ENCODE results near the gene KLC3.

- TF ChIP-seq CTCF (conservative IDR thresholded peaks at IDR 0.05; ENCODE audit: low read depth, low read length): no peak
- TF ChIP-seq EZH2phosphoT487 (IDR thresholded peaks at IDR 0.05; ENCODE audit: borderline replicate concordance, low read length): no peak
These were observed 11.9 kb downstream of the KLC3 start for GRCh38 chr19:45352471-45352870.
